Fibroblast of lung (primary cell): ENCODE data around the gene OR8B12. TPM values are rescaled to one million over a fixed set of nuclear protein-coding genes. Genes with fewer than 3 reads are reported as not detected.

Experiments used
- DNase-seq, 2 donors: peaks; one replicate each; pipeline versions ENCODE4 v3.0.0 to v3.0.0-alpha.2; 2010; ENCODE audit warnings: low read depth in 2 of 2
- H2AFZ ChIP-seq: 2 replicates; pipeline ENCODE4 v1.5.1; 2012; ENCODE audit warnings: low read length, control low read depth, inconsistent platforms
- H3K27ac ChIP-seq: 2 replicates; pipeline ENCODE4 v1.5.1; 2011; ENCODE audit warnings: low read length, control low read depth; ENCODE audit not compliant: insufficient read depth
- H3K27me3 ChIP-seq: 2 replicates; pipeline ENCODE4 v1.5.1; 2011; ENCODE audit warnings: mild to moderate bottlenecking, low read length; ENCODE audit not compliant: control insufficient read depth, insufficient read depth
- H3K36me3 ChIP-seq: 2 replicates; pipeline ENCODE4 v1.5.1; 2011; ENCODE audit warnings: low read length; ENCODE audit not compliant: control insufficient read depth, insufficient read depth
- H3K4me1 ChIP-seq: 2 replicates; pipeline ENCODE4 v1.5.1; 2011; ENCODE audit warnings: low read length; ENCODE audit not compliant: control insufficient read depth, insufficient read depth; ENCODE audit errors: extremely low read depth
- H3K4me2 ChIP-seq: 2 replicates; pipeline ENCODE4 v1.5.1; 2011; ENCODE audit warnings: low read length, control low read depth; ENCODE audit not compliant: insufficient read depth; ENCODE audit errors: extremely low read depth
- H3K4me3 ChIP-seq, 4 experiments: fragments of 200-600 bp in 1 of 4; sonication (generic) in 1 of 4; replicated peaks in 1 of 4; 2 replicates each; pipeline ENCODE4 v1.5.1; 2011 to 2016; ENCODE audit warnings: low read length in 4 of 4, low read depth in 3 of 4, mild to moderate bottlenecking in 3 of 4, control low read depth in 2 of 4, inconsistent platforms in 1 of 4, mixed read lengths in 1 of 4; ENCODE audit not compliant: insufficient read depth in 1 of 4; ENCODE audit errors: control extremely low read depth in 1 of 4
- H3K79me2 ChIP-seq: 2 replicates; pipeline ENCODE4 v1.5.1; 2012; ENCODE audit warnings: mild to moderate bottlenecking, low read length, inconsistent platforms; ENCODE audit not compliant: control insufficient read depth, insufficient read depth
- H3K9ac ChIP-seq: 2 replicates; pipeline ENCODE4 v1.5.1; 2011; ENCODE audit warnings: mild to moderate bottlenecking, low read length, control low read depth; ENCODE audit not compliant: insufficient read depth
- H3K9me3 ChIP-seq: 2 replicates; pipeline ENCODE4 v1.5.1; 2012; ENCODE audit warnings: low read depth, low read length; ENCODE audit not compliant: control insufficient read depth, insufficient read depth
- H4K20me1 ChIP-seq: 2 replicates; pipeline ENCODE4 v1.5.1; 2011; ENCODE audit warnings: low read length; ENCODE audit not compliant: control insufficient read depth, insufficient read depth; ENCODE audit errors: extremely low read depth
- CTCF ChIP-seq, 2 donors: IDR thresholded peaks in 1 of 2; conservative IDR thresholded peaks in 1 of 2; 1 replicate in 1 of 2; 2 replicates in 1 of 2; pipeline ENCODE4 v1.5.1; 2011 to 2012; ENCODE audit warnings: low read length in 2 of 2, control low read depth in 1 of 2, inconsistent platforms in 1 of 2, low read depth in 1 of 2, mild to moderate bottlenecking in 1 of 2
- EZH2 ChIP-seq: IDR thresholded peaks from 2 replicates; pipeline ENCODE4 v1.5.1; 2012; ENCODE audit warnings: low read length, control low read depth, mild to moderate bottlenecking; ENCODE audit errors: missing control alignments
- polyA plus RNA-seq, 2 donors: library from polyadenylated mRNA; depleted of rRNA in 1 of 2; stranded (reverse) in 1 of 2; unstranded in 1 of 2; fragments of >200 nt; gene quantifications; 2 replicates each; pipeline ENCODE4 v1.2.1, GENCODE V29; 2011 to 2012; ENCODE audit warnings: missing spikeins in 1 of 2
- total RNA-seq: library from RNA; depleted of rRNA; stranded (reverse); fragments of >200 nt; gene quantifications from 2 replicates; pipeline ENCODE4 v1.2.1, GENCODE V29; 2014

Gene OR8B12
- total and polyA plus RNA-seq, 2 donors (not counting 1 experiment from before 2014, with no cell fraction given), result not detected

GRCh38 chr11:124499711-124500110 is 43.7 kb downstream of the OR8B12 start:
- H3K4me1 ChIP-seq, result no peaks in the 10 kb centered on the region
- no peak overlapping the region for H2AFZ ChIP-seq
- H4K20me1 ChIP-seq, result no peaks in the 10 kb centered on the region
- H3K4me2 ChIP-seq, result no peak overlapping the region
- TF ChIP-seq EZH2 (no peak), CTCF (conservative IDR thresholded peaks at IDR 0.05 in 1 of 2, IDR thresholded peaks at IDR 0.05 in 1 of 2; ENCODE audit: low read depth in 1 of 2, low read length in 2 of 2) (no peak)
- no peaks in the 10 kb centered on the region for H3K79me2 ChIP-seq
- no peak overlapping the region for H3K4me3 ChIP-seq
- H3K27me3 ChIP-seq, result no peaks in the 10 kb centered on the region
- no peak overlapping the region for H3K9ac ChIP-seq
- H3K9me3 ChIP-seq, result no peaks in the 10 kb centered on the region
- DNase-seq, result no peak
- H3K36me3 ChIP-seq, result no peaks in the 10 kb centered on the region
- no peak overlapping the region for H3K27ac ChIP-seq

GRCh38 chr11:124493016-124493655 is 50.3 kb downstream of the OR8B12 start:
- no peak overlapping the region for H2AFZ ChIP-seq
- H3K4me1 ChIP-seq, result no peaks in the 10 kb centered on the region
- H3K27me3 ChIP-seq, result no peaks in the 10 kb centered on the region
- H3K27ac ChIP-seq, result no peak overlapping the region
- no peak overlapping the region for H3K4me2 ChIP-seq
- no peaks in the 10 kb centered on the region for H3K79me2 ChIP-seq
- TF ChIP-seq CTCF (conservative IDR thresholded peaks at IDR 0.05 in 1 of 2, IDR thresholded peaks at IDR 0.05 in 1 of 2; ENCODE audit: low read depth in 1 of 2, low read length in 2 of 2), result no peak
- TF ChIP-seq EZH2, result no peak
- H3K36me3 ChIP-seq, result no peaks in the 10 kb centered on the region
- H3K9me3 ChIP-seq, result no peaks in the 10 kb centered on the region
- no peak overlapping the region for H3K4me3 ChIP-seq
- DNase-seq, result no peak
- no peaks in the 10 kb centered on the region for H4K20me1 ChIP-seq
- H3K9ac ChIP-seq, result no peak overlapping the region

Other genes starting within 250 kb of the OR8B12 start
- gene OR8D1, start 229.7 kb downstream of the OR8B12 start, total RNA-seq, result not detected in 2 replicates
- gene OR8D1, start 229.7 kb downstream of the OR8B12 start, polyA plus RNA-seq, result not detected in 2 replicates
- not detected in 2 replicates for gene OR8D2, start 223.5 kb downstream of the OR8B12 start, total RNA-seq
- not detected in 2 replicates for gene OR8D2, start 223.5 kb downstream of the OR8B12 start, polyA plus RNA-seq
- gene OR8B2, start 159.2 kb downstream of the OR8B12 start, total RNA-seq, result not detected in 2 replicates
- gene OR8B2, start 159.2 kb downstream of the OR8B12 start, polyA plus RNA-seq, result not detected in 2 replicates
- gene OR8B3, start 144.6 kb downstream of the OR8B12 start, total RNA-seq, result not detected in 2 replicates
- not detected in 2 replicates for gene OR8B3, start 144.6 kb downstream of the OR8B12 start, polyA plus RNA-seq
- gene OR8B4, start 118.8 kb downstream of the OR8B12 start, total RNA-seq, result not detected in 2 replicates
- gene OR8B4, start 118.8 kb downstream of the OR8B12 start, polyA plus RNA-seq, result not detected in 2 replicates
- gene OR8B8, start 98.0 kb downstream of the OR8B12 start, total RNA-seq, result not detected in 2 replicates
- not detected in 2 replicates for gene OR8B8, start 98.0 kb downstream of the OR8B12 start, polyA plus RNA-seq
- not detected in 2 replicates for gene OR8A1, start 26.3 kb upstream of the OR8B12 start, total RNA-seq
- gene OR8A1, start 26.3 kb upstream of the OR8B12 start, polyA plus RNA-seq, result not detected in 2 replicates
- gene PANX3, start 67.8 kb upstream of the OR8B12 start, total RNA-seq, result not detected in 2 replicates
- not detected in 2 replicates for gene PANX3, start 67.8 kb upstream of the OR8B12 start, polyA plus RNA-seq
- gene TBRG1, start 79.2 kb upstream of the OR8B12 start, total RNA-seq, result 30.0 and 36.2 TPM in 2 replicates
- gene TBRG1, start 79.2 kb upstream of the OR8B12 start, polyA plus RNA-seq, result 21.6 and 31.0 TPM in 2 replicates
- gene SIAE, start 130.1 kb upstream of the OR8B12 start, total RNA-seq, result 23.1 and 28.9 TPM in 2 replicates
- gene SIAE, start 130.1 kb upstream of the OR8B12 start, polyA plus RNA-seq, result 42.3 and 67.0 TPM in 2 replicates
- 10.0 and 18.0 TPM in 2 replicates for gene SPA17, start 130.2 kb upstream of the OR8B12 start, total RNA-seq
- 19.1 and 27.0 TPM in 2 replicates for gene SPA17, start 130.2 kb upstream of the OR8B12 start, polyA plus RNA-seq
- gene NRGN, start 196.3 kb upstream of the OR8B12 start, total RNA-seq, result 0.17 TPM in 1 of 2 replicates, not detected in the other
- gene NRGN, start 196.3 kb upstream of the OR8B12 start, polyA plus RNA-seq, result 4.9 and 10.8 TPM in 2 replicates
- not detected in 2 replicates for gene VSIG2, start 208.6 kb upstream of the OR8B12 start, total RNA-seq
- 0.06 TPM in 1 of 2 replicates, not detected in the other for gene VSIG2, start 208.6 kb upstream of the OR8B12 start, polyA plus RNA-seq
- under 0.01 and 0.26 TPM in 2 replicates for gene ESAM, start 218.6 kb upstream of the OR8B12 start, total RNA-seq
- gene ESAM, start 218.6 kb upstream of the OR8B12 start, polyA plus RNA-seq, result 0.10 and 2.7 TPM in 2 replicates